Liver (tissue), 3 donors: Measurements from ENCODE around the gene TRPM6.

Experiments used
- CTCF ChIP-seq: fragments of 150-350 bp; IDR thresholded peaks from 2 replicates; pipeline ENCODE4 v1.5.1; 2017; ENCODE audit warnings: improper control_type of control experiment, low read depth, low read length; ENCODE audit not compliant: missing input control
- EGR1 ChIP-seq, 2 donors: IDR thresholded peaks; 2 replicates each; pipeline ENCODE4 v1.6.1; 2016 to 2018; ENCODE audit warnings: antibody characterized with exemption in 2 of 2, low read depth in 2 of 2
- HNF4A ChIP-seq, 2 donors: conservative IDR thresholded peaks; 2 replicates each; pipeline ENCODE4 v1.6.1; 2016; ENCODE audit warnings: antibody characterized with exemption in 2 of 2, mild to moderate bottlenecking in 2 of 2
- JUND ChIP-seq, 2 donors: IDR thresholded peaks; 2 replicates each; pipeline ENCODE4 v1.6.1; 2016; ENCODE audit warnings: antibody characterized with exemption in 2 of 2
- MAX ChIP-seq: IDR thresholded peaks from 2 replicates; pipeline ENCODE4 v1.6.1; 2016; ENCODE audit warnings: antibody characterized with exemption
- NR2F2 ChIP-seq: IDR thresholded peaks from 2 replicates; pipeline ENCODE4 v1.6.1; 2016; ENCODE audit warnings: antibody characterized with exemption
- RAD21 ChIP-seq, 2 donors: IDR thresholded peaks; 2 replicates each; pipeline ENCODE4 v1.6.1; 2016; ENCODE audit warnings: antibody characterized with exemption in 2 of 2, mild to moderate bottlenecking in 2 of 2
- RXRA ChIP-seq, 2 donors: IDR thresholded peaks; 2 replicates each; pipeline ENCODE4 v1.6.1; 2017 to 2018; ENCODE audit warnings: antibody characterized with exemption in 2 of 2, mild to moderate bottlenecking in 1 of 2
- SP1 ChIP-seq: IDR thresholded peaks from 2 replicates; pipeline ENCODE4 v1.6.1; 2018; ENCODE audit warnings: antibody characterized with exemption, mild to moderate bottlenecking
- TAF1 ChIP-seq: conservative IDR thresholded peaks from 2 replicates; pipeline ENCODE4 v1.6.1; 2016; ENCODE audit warnings: antibody characterized with exemption, mild to moderate bottlenecking
- YY1 ChIP-seq: IDR thresholded peaks from 2 replicates; pipeline ENCODE4 v1.6.1; 2016; ENCODE audit warnings: antibody characterized with exemption, mild to moderate bottlenecking
- ZBTB33 ChIP-seq: IDR thresholded peaks from 2 replicates; pipeline ENCODE4 v1.6.1; 2016; ENCODE audit warnings: antibody characterized with exemption
- TF ChIP-seq, protein P1 (sequence below): IDR thresholded peaks from 2 replicates; pipeline ENCODE4 v1.6.1; 2016; ENCODE audit warnings: antibody characterized with exemption, mild to moderate bottlenecking
- TF ChIP-seq, protein P2 (sequence below): IDR thresholded peaks from 2 replicates; pipeline ENCODE4 v1.6.1; 2016; ENCODE audit warnings: antibody characterized with exemption
- donor health status: healthy.
- donor health status: healthy.

GRCh38 chr9:74861071-74861470 lies 26.6 kb downstream of the TRPM6 start:
- TF ChIP-seq RAD21 (IDR thresholded peaks at IDR 0.05) = no peak
- no peak for TF ChIP-seq MAX
- no peak for TF ChIP-seq CTCF
- no peak for TF ChIP-seq RXRA (IDR thresholded peaks at IDR 0.05)
- TF ChIP-seq, protein P1, sequence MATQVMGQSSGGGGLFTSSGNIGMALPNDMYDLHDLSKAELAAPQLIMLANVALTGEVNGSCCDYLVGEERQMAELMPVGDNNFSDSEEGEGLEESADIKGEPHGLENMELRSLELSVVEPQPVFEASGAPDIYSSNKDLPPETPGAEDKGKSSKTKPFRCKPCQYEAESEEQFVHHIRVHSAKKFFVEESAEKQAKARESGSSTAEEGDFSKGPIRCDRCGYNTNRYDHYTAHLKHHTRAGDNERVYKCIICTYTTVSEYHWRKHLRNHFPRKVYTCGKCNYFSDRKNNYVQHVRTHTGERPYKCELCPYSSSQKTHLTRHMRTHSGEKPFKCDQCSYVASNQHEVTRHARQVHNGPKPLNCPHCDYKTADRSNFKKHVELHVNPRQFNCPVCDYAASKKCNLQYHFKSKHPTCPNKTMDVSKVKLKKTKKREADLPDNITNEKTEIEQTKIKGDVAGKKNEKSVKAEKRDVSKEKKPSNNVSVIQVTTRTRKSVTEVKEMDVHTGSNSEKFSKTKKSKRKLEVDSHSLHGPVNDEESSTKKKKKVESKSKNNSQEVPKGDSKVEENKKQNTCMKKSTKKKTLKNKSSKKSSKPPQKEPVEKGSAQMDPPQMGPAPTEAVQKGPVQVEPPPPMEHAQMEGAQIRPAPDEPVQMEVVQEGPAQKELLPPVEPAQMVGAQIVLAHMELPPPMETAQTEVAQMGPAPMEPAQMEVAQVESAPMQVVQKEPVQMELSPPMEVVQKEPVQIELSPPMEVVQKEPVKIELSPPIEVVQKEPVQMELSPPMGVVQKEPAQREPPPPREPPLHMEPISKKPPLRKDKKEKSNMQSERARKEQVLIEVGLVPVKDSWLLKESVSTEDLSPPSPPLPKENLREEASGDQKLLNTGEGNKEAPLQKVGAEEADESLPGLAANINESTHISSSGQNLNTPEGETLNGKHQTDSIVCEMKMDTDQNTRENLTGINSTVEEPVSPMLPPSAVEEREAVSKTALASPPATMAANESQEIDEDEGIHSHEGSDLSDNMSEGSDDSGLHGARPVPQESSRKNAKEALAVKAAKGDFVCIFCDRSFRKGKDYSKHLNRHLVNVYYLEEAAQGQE = no peak
- no peak for TF ChIP-seq SP1
- TF ChIP-seq, protein P2, sequence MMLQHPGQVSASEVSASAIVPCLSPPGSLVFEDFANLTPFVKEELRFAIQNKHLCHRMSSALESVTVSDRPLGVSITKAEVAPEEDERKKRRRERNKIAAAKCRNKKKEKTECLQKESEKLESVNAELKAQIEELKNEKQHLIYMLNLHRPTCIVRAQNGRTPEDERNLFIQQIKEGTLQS = no peak
- TF ChIP-seq HNF4A (conservative IDR thresholded peaks at IDR 0.05) = no peak
- TF ChIP-seq TAF1 = no peak
- no peak for TF ChIP-seq YY1
- no peak for TF ChIP-seq ZBTB33
- TF ChIP-seq JUND (IDR thresholded peaks at IDR 0.05) = no peak
- no peak for TF ChIP-seq EGR1 (IDR thresholded peaks at IDR 0.05; ENCODE audit: low read depth in 2 of 2)
- no peak for TF ChIP-seq NR2F2
